A549 (cell line): ENCODE data around the gene SLC39A11. TPM values are rescaled to one million over a fixed set of nuclear protein-coding genes. Genes with fewer than 3 reads are reported as not detected.

ENCODE experiments used
- ATAC-seq, 2 experiments: fragments of 200-7000 bp in 1 of 2; fragments of >200 bp in 1 of 2; cut with Nextera tagmentation in 1 of 2; cut with Tn5 transposase in 1 of 2; 3 replicates each; pipeline versions ENCODE4 v1.8.0 to v1.9.1; 2018 to 2020; ENCODE audit warnings: mild to moderate bottlenecking in 1 of 2, moderate library complexity in 1 of 2
- CTCF ChIA-PET: fragments of 300-600 bp; sonication (Branson Sonifier 250); formaldehyde crosslinking; extraction: SDS; loops from one replicate; lab custom pipeline; 2021; ENCODE audit warnings: antibody characterized with exemption, inconsistent platforms; lab: Yijun Ruan, JAX
- POLR2A ChIA-PET: fragments of 350-600 bp; formaldehyde crosslinking; extraction: SDS; loops from one replicate; lab custom pipeline; 2021; ENCODE audit warnings: antibody characterized with exemption, inconsistent platforms; lab: Yijun Ruan, JAX
- DNase-seq, 2 experiments: peaks; one replicate each; pipeline versions ENCODE4 v3.0.0 to v3.0.0-alpha.2; 2011 to 2016; ENCODE audit warnings: low read depth in 1 of 2, low spot score in 1 of 2
- FAIRE-seq: peaks from 2 replicates; lab custom pipeline; 2011; peaks lifted over from hg19 to GRCh38; lab: Jason Lieb, UNC
- H3K27ac ChIP-seq, 2 experiments: fragments of >200 bp; sonication (Bioruptor Twin); formaldehyde crosslinking; 3 replicates each; pipeline ENCODE4 v1.5.1; 2016 to 2017
- H3K4me1 ChIP-seq: fragments of >200 bp; sonication (Bioruptor Twin); formaldehyde crosslinking; 3 replicates; pipeline ENCODE4 v1.6.1; 2016
- H3K4me2 ChIP-seq: fragments of >200 bp; sonication (Bioruptor Twin); formaldehyde crosslinking; 3 replicates; pipeline ENCODE4 v1.6.1; 2016
- H3K4me3 ChIP-seq: fragments of >200 bp; sonication (Bioruptor Twin); formaldehyde crosslinking; 3 replicates; pipeline ENCODE4 v1.5.1; 2016
- H3K9me3 ChIP-seq: fragments of >200 bp; sonication (Bioruptor Twin); formaldehyde crosslinking; 3 replicates; pipeline ENCODE4 v1.6.1; 2016
- CBX2 ChIP-seq: fragments of 200-600 bp; sonication (generic); IDR thresholded peaks from 2 replicates; pipeline ENCODE4 v1.6.1; 2016; ENCODE audit warnings: low read depth, mild to moderate bottlenecking, borderline replicate concordance
- CEBPB ChIP-seq, 2 experiments: fragments of >200 bp in 1 of 2; sonication (Bioruptor Twin) in 1 of 2; formaldehyde crosslinking in 1 of 2; IDR thresholded peaks; 2 replicates each; pipeline ENCODE4 v1.6.1; 2012 to 2016
- CHD2 ChIP-seq: fragments of 150-350 bp; IDR thresholded peaks from 2 replicates; pipeline ENCODE4 v1.6.1; 2014; ENCODE audit warnings: low read length; ENCODE audit not compliant: partially characterized antibody
- CHD4 ChIP-seq: fragments of 200-600 bp; sonication (generic); IDR thresholded peaks from 2 replicates; pipeline ENCODE4 v1.6.1; 2016; ENCODE audit warnings: antibody characterized with exemption, mild to moderate bottlenecking, borderline replicate concordance
- E2F6 ChIP-seq: IDR thresholded peaks from 2 replicates; pipeline ENCODE4 v1.6.1; 2012; ENCODE audit warnings: low read depth, borderline replicate concordance
- EHF ChIP-seq: fragments of 250-450 bp; sonication (Bioruptor Pico); IDR thresholded peaks from 2 replicates; pipeline ENCODE4 v1.5.0; 2020; ENCODE audit warnings: mild to moderate bottlenecking
- EP300 ChIP-seq, 2 experiments: fragments of >200 bp; sonication (Bioruptor Twin); formaldehyde crosslinking; IDR thresholded peaks; 2 replicates in 1 of 2; 3 replicates in 1 of 2; pipeline ENCODE4 v1.6.1; 2016 to 2017
- ESRRA ChIP-seq: fragments of 150-350 bp; IDR thresholded peaks from 2 replicates; pipeline ENCODE4 v1.6.1; 2014; ENCODE audit warnings: mild to moderate bottlenecking, low read length, borderline replicate concordance
- FOSB ChIP-seq: fragments of 250-450 bp; sonication (Bioruptor Pico); IDR thresholded peaks from 2 replicates; pipeline ENCODE4 v1.5.0; 2020; ENCODE audit warnings: mild to moderate bottlenecking, moderate library complexity
- FOSL2 ChIP-seq, 2 experiments: fragments of 450-650 bp in 1 of 2; fragments of >200 bp in 1 of 2; sonication (Bioruptor Twin) in 1 of 2; formaldehyde crosslinking; IDR thresholded peaks; 2 replicates each; pipeline versions ENCODE4 v1.5.0 to v1.6.1; 2016 to 2020; ENCODE audit warnings: mild to moderate bottlenecking in 1 of 2, moderate library complexity in 1 of 2
- HDAC2 ChIP-seq: fragments of 200-600 bp; sonication (generic); IDR thresholded peaks from 2 replicates; pipeline ENCODE4 v1.6.1; 2016
- HMGXB4 ChIP-seq: fragments of 250-450 bp; sonication (Bioruptor Pico); IDR thresholded peaks from 2 replicates; pipeline ENCODE4 v1.5.0; 2021; ENCODE audit warnings: mild to moderate bottlenecking, moderate library complexity, borderline replicate concordance
- HOXB13 ChIP-seq: fragments of 250-450 bp; sonication (Bioruptor Pico); IDR thresholded peaks from 2 replicates; pipeline ENCODE4 v1.5.0; 2020; ENCODE audit warnings: low read depth, mild to moderate bottlenecking, moderate library complexity
- JUNB ChIP-seq: fragments of >200 bp; sonication (Bioruptor Twin); formaldehyde crosslinking; IDR thresholded peaks from 2 replicates; pipeline ENCODE4 v1.6.1; 2016
- KDM5A ChIP-seq: fragments of 200-600 bp; sonication (generic); IDR thresholded peaks from 2 replicates; pipeline ENCODE4 v1.6.1; 2016; ENCODE audit warnings: antibody characterized with exemption, mild to moderate bottlenecking
- MAZ ChIP-seq: fragments of 150-350 bp; IDR thresholded peaks from 2 replicates; pipeline ENCODE4 v1.6.1; 2014; ENCODE audit warnings: antibody characterized with exemption, low read depth, low read length, borderline replicate concordance
- NFE2L2 ChIP-seq: fragments of 150-350 bp; conservative IDR thresholded peaks from 2 replicates; pipeline ENCODE4 v1.6.1; 2014; ENCODE audit warnings: low read length
- NPAS2 ChIP-seq: fragments of 250-450 bp; sonication (Bioruptor Pico); IDR thresholded peaks from 2 replicates; pipeline ENCODE4 v1.8.0; 2022; ENCODE audit warnings: mild to moderate bottlenecking, moderate library complexity, borderline replicate concordance
- NR3C1 ChIP-seq: fragments of >200 bp; sonication (Bioruptor Twin); formaldehyde crosslinking; IDR thresholded peaks from 3 replicates; pipeline ENCODE4 v1.6.1; 2017
- PHF8 ChIP-seq: fragments of 200-600 bp; sonication (generic); IDR thresholded peaks from 2 replicates; pipeline ENCODE4 v1.6.1; 2016; ENCODE audit warnings: low read depth, mild to moderate bottlenecking, antibody characterized with exemption, moderate library complexity, borderline replicate concordance
- POLR2AphosphoS2 ChIP-seq: conservative IDR thresholded peaks from 2 replicates; pipeline ENCODE4 v1.6.1; 2012; ENCODE audit warnings: low read length, improper control_type of control experiment, inconsistent platforms
- RAD21 ChIP-seq, 2 experiments: fragments of >200 bp in 1 of 2; sonication (Bioruptor Twin) in 1 of 2; formaldehyde crosslinking in 1 of 2; IDR thresholded peaks in 1 of 2; conservative IDR thresholded peaks in 1 of 2; 2 replicates in 1 of 2; 3 replicates in 1 of 2; pipeline ENCODE4 v1.6.1; 2012 to 2018; ENCODE audit warnings: inconsistent platforms in 1 of 2
- RNF2 ChIP-seq: fragments of 200-600 bp; sonication (generic); IDR thresholded peaks from 2 replicates; pipeline ENCODE4 v1.6.1; 2016; ENCODE audit warnings: low read depth, mild to moderate bottlenecking, antibody characterized with exemption, moderate library complexity, borderline replicate concordance
- SREBF2 ChIP-seq: fragments of 450-650 bp; IDR thresholded peaks from 2 replicates; pipeline ENCODE4 v1.6.1; 2014; ENCODE audit warnings: mild to moderate bottlenecking, moderate library complexity
- USF2 ChIP-seq: fragments of 450-650 bp; IDR thresholded peaks from 2 replicates; pipeline ENCODE4 v1.6.1; 2014; ENCODE audit warnings: antibody characterized with exemption
- ZC3H11A ChIP-seq: fragments of 450-650 bp; IDR thresholded peaks from 2 replicates; pipeline ENCODE4 v1.6.1; 2014; ENCODE audit warnings: antibody characterized with exemption, mild to moderate bottlenecking
- ZNF302 ChIP-seq: fragments of 250-450 bp; sonication (Bioruptor Pico); IDR thresholded peaks from 2 replicates; pipeline ENCODE4 v1.9.0; 2021; ENCODE audit warnings: inconsistent platforms, mild to moderate bottlenecking, moderate library complexity
- WGBS: methylation state at CpG from one replicate; pipeline ENCODE4 v1.1.6; 2017; ENCODE audit errors: missing lambda C conversion rate; 5-methylcytosine and 5-hydroxymethylcytosine counted together
- polyA plus RNA-seq, 4 experiments: library from polyadenylated mRNA; depleted of rRNA in 3 of 4; stranded (reverse); fragments of >200 nt; fragmentation: RNase III in 1 of 4; extraction: RNeasy Plus Mini Kit Qiagen cat#74134 plus additional on column Dnase treatment in 1 of 4; gene quantifications; 2 replicates in 3 of 4; 3 replicates in 1 of 4; pipeline ENCODE4 v1.2.3, GENCODE V29; 2011 to 2017
- TF ChIP-seq, protein P1 (sequence below): fragments of 250-450 bp; sonication (Bioruptor Pico); IDR thresholded peaks from 2 replicates; pipeline ENCODE4 v1.5.0; 2020; ENCODE audit warnings: low read depth, mild to moderate bottlenecking, moderate library complexity

SLC39A11 gene
- polyA plus RNA-seq, 2 of the 4 experiments (the other 2 are of a cell fraction) = 18.4 to 25.2 TPM

DNA sequence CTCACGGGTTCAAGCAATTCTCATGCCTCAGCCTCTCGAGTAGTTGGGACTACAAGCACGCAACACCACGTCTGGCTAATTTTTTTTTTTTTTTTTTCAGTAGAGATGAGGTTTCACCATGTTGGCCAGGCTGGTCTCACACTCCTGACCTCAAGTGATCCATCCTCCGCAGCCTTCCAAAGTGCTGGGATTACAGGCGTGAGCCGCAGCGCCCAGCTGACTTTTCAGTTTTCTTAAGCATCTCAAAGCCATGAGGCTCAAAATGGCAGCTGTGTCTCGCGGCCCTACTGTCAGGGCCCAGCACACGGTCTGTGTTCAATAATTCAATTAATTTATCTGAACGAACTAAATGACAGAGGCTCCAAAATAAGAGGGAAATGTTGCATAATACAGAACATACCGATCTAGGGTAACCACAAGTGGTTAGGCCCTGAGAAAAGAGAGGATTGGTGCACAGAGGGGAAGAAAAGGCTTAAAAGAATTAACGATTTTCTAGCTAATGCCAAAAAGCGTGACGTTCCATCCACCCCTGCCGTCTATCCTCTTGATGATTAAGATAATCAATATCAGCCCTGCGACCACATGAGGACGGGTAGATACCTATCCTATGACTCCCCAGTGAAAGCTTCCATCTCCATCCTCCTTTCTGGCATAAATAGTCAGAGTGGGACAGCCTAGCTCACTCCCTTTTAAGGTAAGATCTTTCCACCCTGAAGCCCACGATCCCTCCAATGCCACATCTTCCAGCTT lies 136.9 kb downstream of the SLC39A11 start:
- no peak overlapping the region for H3K4me3 ChIP-seq
- H3K4me2 ChIP-seq = no peak overlapping the region
- WGBS = 92% methylated on average over 20 of the region's 20 CpGs
- ChIA-PET CTCF (interaction anchor here (0.6 to 1.6 kb wide), 4 partner anchors 10 to 227 kb away, joined by 3 to 4 read pairs (median 4); no protein-coding TSS in a partner anchor), POLR2A (no interaction called here)
- FAIRE-seq (no peak), ATAC-seq (no peak)
- TF ChIP-seq HDAC2 (no peak), POLR2AphosphoS2 (no peak), CHD2 (no peak), KDM5A (no peak), ZNF302 (no peak)
- TF ChIP-seq, all 56 proteins: peak for 0
- DNase-seq = no peak
- H3K27ac ChIP-seq = no peak overlapping the region
- H3K4me1 ChIP-seq = no peaks in the 10 kb centered on the region; the same call in 2 of the 3 replicates
- H3K9me3 ChIP-seq = no peaks in the 10 kb centered on the region

GRCh38 chr17:72954579-72954978 lies 137.9 kb downstream of the SLC39A11 start:
- Histone ChIP-seq H3K4me2 (no peak overlapping the region), H3K9me3 (no peaks in the 10 kb centered on the region), H3K4me3 (no peak overlapping the region), H3K27ac (no peak overlapping the region), H3K4me1 (no peaks in the 10 kb centered on the region; the same call in 2 of the 3 replicates)
- CTCF ChIA-PET = interaction anchor here (0.6 to 1.6 kb wide), 3 partner anchors 17 to 226 kb away, joined by 3 read pairs; no protein-coding TSS in a partner anchor
- DNase-seq (no peak), FAIRE-seq (no peak), ATAC-seq (no peak)
- WGBS = 93% methylated on average over 8 of the region's 8 CpGs
- POLR2A ChIA-PET = no interaction called here
- no peak for TF ChIP-seq JUNB
- TF ChIP-seq NFE2L2 = no peak
- TF ChIP-seq RNF2 = no peak
- TF ChIP-seq CBX2 = no peak
- no peak for TF ChIP-seq SREBF2
- TF ChIP-seq NPAS2 (CRISPR knock-in tag) = no peak
- no peak for TF ChIP-seq ESRRA
- no peak for TF ChIP-seq HOXB13
- no peak for TF ChIP-seq E2F6
- TF ChIP-seq EP300 (IDR thresholded peaks at IDR 0.05) = no peak
- TF ChIP-seq, protein P1, sequence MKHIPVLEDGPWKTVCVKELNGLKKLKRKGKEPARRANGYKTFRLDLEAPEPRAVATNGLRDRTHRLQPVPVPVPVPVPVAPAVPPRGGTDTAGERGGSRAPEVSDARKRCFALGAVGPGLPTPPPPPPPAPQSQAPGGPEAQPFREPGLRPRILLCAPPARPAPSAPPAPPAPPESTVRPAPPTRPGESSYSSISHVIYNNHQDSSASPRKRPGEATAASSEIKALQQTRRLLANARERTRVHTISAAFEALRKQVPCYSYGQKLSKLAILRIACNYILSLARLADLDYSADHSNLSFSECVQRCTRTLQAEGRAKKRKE (CRISPR knock-in tag) = no peak
- no peak for TF ChIP-seq CHD4
- no peak for TF ChIP-seq MAZ
- no peak for TF ChIP-seq RAD21 (conservative IDR thresholded peaks at IDR 0.05 in 1 of 2, IDR thresholded peaks at IDR 0.05 in 1 of 2)
- no peak for TF ChIP-seq CEBPB (IDR thresholded peaks at IDR 0.05)
- TF ChIP-seq ZC3H11A = no peak

- no peak for TF ChIP-seq E2F6
- TF ChIP-seq USF2 = no peak
- TF ChIP-seq FOSB = no peak
- TF ChIP-seq EHF (CRISPR knock-in tag) = no peak
- TF ChIP-seq HMGXB4 (CRISPR knock-in tag) = no peak
- TF ChIP-seq ESRRA = no peak
- no peak for TF ChIP-seq NR3C1
- no peak for TF ChIP-seq CHD4
- TF ChIP-seq PHF8 = no peak
- TF ChIP-seq HOXB13 = no peak
- TF ChIP-seq FOSL2 (IDR thresholded peaks at IDR 0.05) = no peak
- no peak for TF ChIP-seq FOSL2 (CRISPR knock-in tag; IDR thresholded peaks at IDR 0.05)
- TF ChIP-seq EP300 (IDR thresholded peaks at IDR 0.05) = no peak
- TF ChIP-seq MAZ = no peak
- TF ChIP-seq, all 56 proteins: peak for 0
- FAIRE-seq (no peak), DNase-seq (no peak), ATAC-seq (peak in 1 of 2 experiments; percentile 23; a peak in 1 of 6 replicates)
- Histone ChIP-seq H3K27ac (no peak overlapping the region), H3K9me3 (no peaks in the 10 kb centered on the region), H3K4me3 (no peak overlapping the region), H3K4me2 (no peak overlapping the region), H3K4me1 (no peaks in the 10 kb centered on the region; the same call in 2 of the 3 replicates)
- CTCF ChIA-PET = interaction anchor here (1.1 to 1.6 kb wide), 2 partner anchors 33 to 228 kb away, joined by 3 to 4 read pairs; no protein-coding TSS in a partner anchor
- WGBS = 80% methylated on average over 11 of the region's 11 CpGs
- POLR2A ChIA-PET = no interaction called here
Observed at GRCh38 chr17:72953621-72954020, 138.9 kb downstream of the SLC39A11 start.
